ENCODE results near the gene FSCB.

The FSCB gene

GRCh38 chr14:44463356-44464004 lies 43.6 kb downstream of the FSCB start:
- no peak for TF ChIP-seq CTCF (conservative IDR thresholded peaks at IDR 0.05; ENCODE audit: control insufficient read depth, insufficient read depth, low read depth, low read length)
- DNase-seq (ENCODE audit: low read depth): no peak
- H3K4me3 ChIP-seq (ENCODE audit: control insufficient read depth, low read depth, low read length): no peak overlapping the region

- TF ChIP-seq CTCF (conservative IDR thresholded peaks at IDR 0.05; ENCODE audit: control insufficient read depth, insufficient read depth, low read depth, low read length): no peak
- no peak overlapping the region for H3K4me3 ChIP-seq (ENCODE audit: control insufficient read depth, low read depth, low read length)
- no peak for DNase-seq (ENCODE audit: low read depth)
Measured at GRCh38 chr14:44462381-44462780, 44.7 kb downstream of the FSCB start.

GRCh38 chr14:44461811-44462210 lies 45.3 kb downstream of the FSCB start:
- no peak overlapping the region for H3K4me3 ChIP-seq (ENCODE audit: control insufficient read depth, low read depth, low read length)
- DNase-seq (ENCODE audit: low read depth): no peak
- no peak for TF ChIP-seq CTCF (conservative IDR thresholded peaks at IDR 0.05; ENCODE audit: control insufficient read depth, insufficient read depth, low read depth, low read length)

Data from fibroblast of mammary gland (primary cell).